HEK293 (cell line): Measurements from ENCODE around the gene SENP1.

Experiments
- HOXD13 ChIP-seq: sonication (generic); formaldehyde crosslinking; IDR thresholded peaks from 2 replicates; pipeline ENCODE4 v1.8.0; 2022; ENCODE audit warnings: missing genetic modification reagents, borderline replicate concordance
- IKZF3 ChIP-seq: fragments of 450-650 bp; IDR thresholded peaks from 2 replicates; pipeline ENCODE4 v1.5.0; 2018; ENCODE audit warnings: missing biosample characterization, mild to moderate bottlenecking, missing genetic modification characterization, moderate library complexity
- KLF7 ChIP-seq: fragments of 450-650 bp; formaldehyde crosslinking; IDR thresholded peaks from 2 replicates; pipeline ENCODE4 v1.5.1; 2016; ENCODE audit warnings: missing biosample characterization, missing genetic modification characterization, borderline replicate concordance
- MYNN ChIP-seq: fragments of 450-650 bp; formaldehyde crosslinking; IDR thresholded peaks from 2 replicates; pipeline ENCODE4 v1.5.1; 2016; ENCODE audit warnings: missing biosample characterization, missing genetic modification characterization, borderline replicate concordance
- OVOL3 ChIP-seq: fragments of 450-650 bp; formaldehyde crosslinking; IDR thresholded peaks from 2 replicates; pipeline ENCODE4 v1.5.1; 2016; ENCODE audit warnings: missing biosample characterization, missing genetic modification characterization
- RBAK ChIP-seq: fragments of 450-650 bp; formaldehyde crosslinking; IDR thresholded peaks from 2 replicates; pipeline ENCODE4 v1.5.1; 2016; ENCODE audit warnings: missing biosample characterization, missing genetic modification characterization
- ZBTB1 ChIP-seq: fragments of 450-650 bp; formaldehyde crosslinking; IDR thresholded peaks from 2 replicates; pipeline ENCODE4 v1.5.1; 2016; ENCODE audit warnings: missing biosample characterization, missing genetic modification characterization
- ZEB2 ChIP-seq: fragments of 450-650 bp; formaldehyde crosslinking; IDR thresholded peaks from 2 replicates; pipeline ENCODE4 v1.5.1; 2016; ENCODE audit warnings: missing biosample characterization, missing genetic modification characterization
- ZNF112 ChIP-seq: fragments of 450-650 bp; formaldehyde crosslinking; IDR thresholded peaks from 2 replicates; pipeline ENCODE4 v1.5.0; 2017; ENCODE audit warnings: missing biosample characterization, missing genetic modification characterization
- ZNF157 ChIP-seq: fragments of 450-650 bp; formaldehyde crosslinking; IDR thresholded peaks from 2 replicates; pipeline ENCODE4 v1.5.1; 2016; ENCODE audit warnings: missing biosample characterization, missing genetic modification characterization
- ZNF473 ChIP-seq: fragments of 450-650 bp; formaldehyde crosslinking; IDR thresholded peaks from 2 replicates; pipeline ENCODE4 v1.5.1; 2017; ENCODE audit warnings: missing biosample characterization, missing genetic modification characterization
- ZNF510 ChIP-seq: fragments of 450-650 bp; formaldehyde crosslinking; IDR thresholded peaks from 2 replicates; pipeline ENCODE4 v1.5.1; 2018; ENCODE audit warnings: mild to moderate bottlenecking, missing genetic modification characterization, missing biosample characterization; ENCODE audit not compliant: insufficient replicate concordance
- ZNF610 ChIP-seq: fragments of 450-650 bp; formaldehyde crosslinking; IDR thresholded peaks from 2 replicates; pipeline ENCODE4 v1.5.1; 2016; ENCODE audit warnings: missing biosample characterization, missing genetic modification characterization, borderline replicate concordance
- ZNF629 ChIP-seq: fragments of 450-650 bp; formaldehyde crosslinking; IDR thresholded peaks from 2 replicates; pipeline ENCODE4 v1.5.1; 2017; ENCODE audit warnings: missing biosample characterization, missing genetic modification characterization
- ZNF830 ChIP-seq: fragments of 450-650 bp; IDR thresholded peaks from 2 replicates; pipeline ENCODE4 v1.5.0; 2018; ENCODE audit warnings: missing biosample characterization, missing genetic modification characterization, low read depth, mild to moderate bottlenecking, moderate library complexity
- TF ChIP-seq, protein P1 (sequence below): fragments of 450-650 bp; formaldehyde crosslinking; IDR thresholded peaks from 2 replicates; pipeline ENCODE4 v1.5.1; 2016; ENCODE audit warnings: missing biosample characterization, missing genetic modification characterization
- TF ChIP-seq, protein P2 (sequence below): fragments of 450-650 bp; formaldehyde crosslinking; conservative IDR thresholded peaks from 2 replicates; pipeline ENCODE4 v1.5.1; 2016; ENCODE audit warnings: low read depth, missing biosample characterization, missing genetic modification characterization
- TF ChIP-seq, protein P3 (sequence below): fragments of 450-650 bp; formaldehyde crosslinking; IDR thresholded peaks from 2 replicates; pipeline ENCODE4 v1.5.1; 2016; ENCODE audit warnings: missing biosample characterization, missing genetic modification characterization
- TF ChIP-seq, protein P4 (sequence below): fragments of 450-650 bp; formaldehyde crosslinking; IDR thresholded peaks from 2 replicates; pipeline ENCODE4 v1.5.1; 2016; ENCODE audit warnings: missing biosample characterization, missing genetic modification characterization
- TF ChIP-seq, protein P5 (sequence below): fragments of 450-650 bp; formaldehyde crosslinking; IDR thresholded peaks from 2 replicates; pipeline ENCODE4 v1.5.1; 2016; ENCODE audit warnings: missing biosample characterization, missing genetic modification characterization, low read depth
- TF ChIP-seq, protein P6 (sequence below): fragments of 450-650 bp; formaldehyde crosslinking; IDR thresholded peaks from 2 replicates; pipeline ENCODE4 v1.5.1; 2016; ENCODE audit warnings: missing biosample characterization, missing genetic modification characterization
- TF ChIP-seq, protein P7 (sequence below): fragments of 450-650 bp; formaldehyde crosslinking; IDR thresholded peaks from 2 replicates; pipeline ENCODE4 v1.5.1; 2017; ENCODE audit warnings: missing biosample characterization, mild to moderate bottlenecking, missing genetic modification characterization, moderate library complexity

SENP1 gene

DNA sequence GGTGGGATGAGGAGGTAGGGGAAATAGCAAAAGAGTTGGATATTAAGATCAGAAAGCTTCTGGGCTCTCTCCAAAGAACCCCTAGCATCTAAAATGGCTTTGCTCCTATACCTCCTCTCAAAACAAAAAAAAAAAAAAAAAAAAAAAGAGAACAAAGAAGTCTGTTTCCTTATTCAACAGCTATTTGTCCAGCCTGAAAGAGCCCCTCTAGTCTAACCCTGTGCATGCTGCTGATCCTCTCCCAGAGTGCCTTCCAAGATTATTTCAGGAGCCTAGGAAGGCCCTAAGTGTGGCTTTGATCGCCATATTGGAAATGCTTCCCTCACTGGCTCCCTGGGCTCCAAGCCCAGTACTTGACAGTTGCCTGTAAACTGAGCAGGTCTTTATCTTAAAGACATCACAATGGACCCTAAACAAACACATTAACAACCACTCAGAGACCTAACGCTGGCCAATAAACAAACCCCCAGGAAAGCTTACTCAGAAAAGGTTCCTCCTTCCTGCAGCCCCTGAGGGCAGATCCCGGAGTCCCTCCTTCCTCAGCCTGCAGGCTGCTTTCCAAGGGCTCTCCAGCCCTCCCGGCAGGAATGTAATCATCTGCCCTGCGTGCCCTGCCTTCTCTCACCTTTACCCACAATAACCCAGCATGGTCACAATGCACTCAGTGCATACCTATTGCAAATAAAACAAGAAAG, 84.2 kb downstream of the SENP1 start (continued):
- TF ChIP-seq, protein P1, sequence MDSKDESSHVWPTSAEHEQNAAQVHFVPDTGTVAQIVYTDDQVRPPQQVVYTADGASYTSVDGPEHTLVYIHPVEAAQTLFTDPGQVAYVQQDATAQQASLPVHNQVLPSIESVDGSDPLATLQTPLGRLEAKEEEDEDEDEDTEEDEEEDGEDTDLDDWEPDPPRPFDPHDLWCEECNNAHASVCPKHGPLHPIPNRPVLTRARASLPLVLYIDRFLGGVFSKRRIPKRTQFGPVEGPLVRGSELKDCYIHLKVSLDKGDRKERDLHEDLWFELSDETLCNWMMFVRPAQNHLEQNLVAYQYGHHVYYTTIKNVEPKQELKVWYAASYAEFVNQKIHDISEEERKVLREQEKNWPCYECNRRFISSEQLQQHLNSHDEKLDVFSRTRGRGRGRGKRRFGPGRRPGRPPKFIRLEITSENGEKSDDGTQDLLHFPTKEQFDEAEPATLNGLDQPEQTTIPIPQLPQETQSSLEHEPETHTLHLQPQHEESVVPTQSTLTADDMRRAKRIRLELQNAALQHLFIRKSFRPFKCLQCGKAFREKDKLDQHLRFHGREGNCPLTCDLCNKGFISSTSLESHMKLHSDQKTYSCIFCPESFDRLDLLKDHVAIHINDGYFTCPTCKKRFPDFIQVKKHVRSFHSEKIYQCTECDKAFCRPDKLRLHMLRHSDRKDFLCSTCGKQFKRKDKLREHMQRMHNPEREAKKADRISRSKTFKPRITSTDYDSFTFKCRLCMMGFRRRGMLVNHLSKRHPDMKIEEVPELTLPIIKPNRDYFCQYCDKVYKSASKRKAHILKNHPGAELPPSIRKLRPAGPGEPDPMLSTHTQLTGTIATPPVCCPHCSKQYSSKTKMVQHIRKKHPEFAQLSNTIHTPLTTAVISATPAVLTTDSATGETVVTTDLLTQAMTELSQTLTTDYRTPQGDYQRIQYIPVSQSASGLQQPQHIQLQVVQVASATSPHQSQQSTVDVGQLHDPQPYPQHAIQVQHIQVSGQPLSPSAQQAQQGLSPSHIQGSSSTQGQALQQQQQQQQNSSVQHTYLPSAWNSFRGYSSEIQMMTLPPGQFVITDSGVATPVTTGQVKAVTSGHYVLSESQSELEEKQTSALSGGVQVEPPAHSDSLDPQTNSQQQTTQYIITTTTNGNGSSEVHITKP: peak; percentile 81
- TF ChIP-seq ZBTB1 (tag by site-specific recombination) (no peak), HOXD13 (peak; percentile 91; the same call in 1 of the 2 replicates), RBAK (tag by site-specific recombination) (no peak), ZNF157 (tag by site-specific recombination) (no peak), IKZF3 (tag by site-specific recombination) (peak; percentile 97), ZNF473 (no peak), ZNF629 (tag by site-specific recombination) (peak; percentile 92), OVOL3 (tag by site-specific recombination) (peak; percentile 90), ZNF112 (tag by site-specific recombination) (no peak), ZEB2 (tag by site-specific recombination) (peak; percentile 84), KLF7 (tag by site-specific recombination) (peak; percentile 64; the same call in 1 of the 2 replicates), ZNF610 (peak; percentile 81), MYNN (no peak), ZNF830 (tag by site-specific recombination) (no peak), ZNF510 (tag by site-specific recombination) (no peak)
- TF ChIP-seq, protein P2, sequence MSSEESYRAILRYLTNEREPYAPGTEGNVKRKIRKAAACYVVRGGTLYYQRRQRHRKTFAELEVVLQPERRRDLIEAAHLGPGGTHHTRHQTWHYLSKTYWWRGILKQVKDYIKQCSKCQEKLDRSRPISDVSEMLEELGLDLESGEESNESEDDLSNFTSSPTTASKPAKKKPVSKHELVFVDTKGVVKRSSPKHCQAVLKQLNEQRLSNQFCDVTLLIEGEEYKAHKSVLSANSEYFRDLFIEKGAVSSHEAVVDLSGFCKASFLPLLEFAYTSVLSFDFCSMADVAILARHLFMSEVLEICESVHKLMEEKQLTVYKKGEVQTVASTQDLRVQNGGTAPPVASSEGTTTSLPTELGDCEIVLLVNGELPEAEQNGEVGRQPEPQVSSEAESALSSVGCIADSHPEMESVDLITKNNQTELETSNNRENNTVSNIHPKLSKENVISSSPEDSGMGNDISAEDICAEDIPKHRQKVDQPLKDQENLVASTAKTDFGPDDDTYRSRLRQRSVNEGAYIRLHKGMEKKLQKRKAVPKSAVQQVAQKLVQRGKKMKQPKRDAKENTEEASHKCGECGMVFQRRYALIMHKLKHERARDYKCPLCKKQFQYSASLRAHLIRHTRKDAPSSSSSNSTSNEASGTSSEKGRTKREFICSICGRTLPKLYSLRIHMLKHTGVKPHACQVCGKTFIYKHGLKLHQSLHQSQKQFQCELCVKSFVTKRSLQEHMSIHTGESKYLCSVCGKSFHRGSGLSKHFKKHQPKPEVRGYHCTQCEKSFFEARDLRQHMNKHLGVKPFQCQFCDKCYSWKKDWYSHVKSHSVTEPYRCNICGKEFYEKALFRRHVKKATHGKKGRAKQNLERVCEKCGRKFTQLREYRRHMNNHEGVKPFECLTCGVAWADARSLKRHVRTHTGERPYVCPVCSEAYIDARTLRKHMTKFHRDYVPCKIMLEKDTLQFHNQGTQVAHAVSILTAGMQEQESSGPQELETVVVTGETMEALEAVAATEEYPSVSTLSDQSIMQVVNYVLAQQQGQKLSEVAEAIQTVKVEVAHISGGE (tag by site-specific recombination): no peak
- TF ChIP-seq, protein P3, sequence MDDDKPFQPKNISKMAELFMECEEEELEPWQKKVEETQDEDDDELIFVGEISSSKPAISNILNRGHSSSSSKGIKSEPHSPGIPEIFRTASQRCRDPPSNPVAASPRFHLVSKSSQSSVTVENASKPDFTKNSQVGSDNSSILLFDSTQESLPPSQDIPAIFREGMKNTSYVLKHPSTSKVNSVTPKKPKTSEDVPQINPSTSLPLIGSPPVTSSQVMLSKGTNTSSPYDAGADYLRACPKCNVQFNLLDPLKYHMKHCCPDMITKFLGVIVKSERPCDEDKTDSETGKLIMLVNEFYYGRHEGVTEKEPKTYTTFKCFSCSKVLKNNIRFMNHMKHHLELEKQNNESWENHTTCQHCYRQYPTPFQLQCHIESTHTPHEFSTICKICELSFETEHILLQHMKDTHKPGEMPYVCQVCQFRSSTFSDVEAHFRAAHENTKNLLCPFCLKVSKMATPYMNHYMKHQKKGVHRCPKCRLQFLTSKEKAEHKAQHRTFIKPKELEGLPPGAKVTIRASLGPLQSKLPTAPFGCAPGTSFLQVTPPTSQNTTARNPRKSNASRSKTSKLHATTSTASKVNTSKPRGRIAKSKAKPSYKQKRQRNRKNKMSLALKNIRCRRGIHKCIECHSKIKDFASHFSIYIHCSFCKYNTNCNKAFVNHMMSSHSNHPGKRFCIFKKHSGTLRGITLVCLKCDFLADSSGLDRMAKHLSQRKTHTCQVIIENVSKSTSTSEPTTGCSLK (tag by site-specific recombination): no peak
- TF ChIP-seq, protein P4, sequence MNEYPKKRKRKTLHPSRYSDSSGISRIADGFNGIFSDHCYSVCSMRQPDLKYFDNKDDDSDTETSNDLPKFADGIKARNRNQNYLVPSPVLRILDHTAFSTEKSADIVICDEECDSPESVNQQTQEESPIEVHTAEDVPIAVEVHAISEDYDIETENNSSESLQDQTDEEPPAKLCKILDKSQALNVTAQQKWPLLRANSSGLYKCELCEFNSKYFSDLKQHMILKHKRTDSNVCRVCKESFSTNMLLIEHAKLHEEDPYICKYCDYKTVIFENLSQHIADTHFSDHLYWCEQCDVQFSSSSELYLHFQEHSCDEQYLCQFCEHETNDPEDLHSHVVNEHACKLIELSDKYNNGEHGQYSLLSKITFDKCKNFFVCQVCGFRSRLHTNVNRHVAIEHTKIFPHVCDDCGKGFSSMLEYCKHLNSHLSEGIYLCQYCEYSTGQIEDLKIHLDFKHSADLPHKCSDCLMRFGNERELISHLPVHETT (tag by site-specific recombination): peak; percentile 93
- TF ChIP-seq, protein P5, sequence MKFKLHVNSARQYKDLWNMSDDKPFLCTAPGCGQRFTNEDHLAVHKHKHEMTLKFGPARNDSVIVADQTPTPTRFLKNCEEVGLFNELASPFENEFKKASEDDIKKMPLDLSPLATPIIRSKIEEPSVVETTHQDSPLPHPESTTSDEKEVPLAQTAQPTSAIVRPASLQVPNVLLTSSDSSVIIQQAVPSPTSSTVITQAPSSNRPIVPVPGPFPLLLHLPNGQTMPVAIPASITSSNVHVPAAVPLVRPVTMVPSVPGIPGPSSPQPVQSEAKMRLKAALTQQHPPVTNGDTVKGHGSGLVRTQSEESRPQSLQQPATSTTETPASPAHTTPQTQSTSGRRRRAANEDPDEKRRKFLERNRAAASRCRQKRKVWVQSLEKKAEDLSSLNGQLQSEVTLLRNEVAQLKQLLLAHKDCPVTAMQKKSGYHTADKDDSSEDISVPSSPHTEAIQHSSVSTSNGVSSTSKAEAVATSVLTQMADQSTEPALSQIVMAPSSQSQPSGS (tag by site-specific recombination): no peak
- TF ChIP-seq, protein P6, sequence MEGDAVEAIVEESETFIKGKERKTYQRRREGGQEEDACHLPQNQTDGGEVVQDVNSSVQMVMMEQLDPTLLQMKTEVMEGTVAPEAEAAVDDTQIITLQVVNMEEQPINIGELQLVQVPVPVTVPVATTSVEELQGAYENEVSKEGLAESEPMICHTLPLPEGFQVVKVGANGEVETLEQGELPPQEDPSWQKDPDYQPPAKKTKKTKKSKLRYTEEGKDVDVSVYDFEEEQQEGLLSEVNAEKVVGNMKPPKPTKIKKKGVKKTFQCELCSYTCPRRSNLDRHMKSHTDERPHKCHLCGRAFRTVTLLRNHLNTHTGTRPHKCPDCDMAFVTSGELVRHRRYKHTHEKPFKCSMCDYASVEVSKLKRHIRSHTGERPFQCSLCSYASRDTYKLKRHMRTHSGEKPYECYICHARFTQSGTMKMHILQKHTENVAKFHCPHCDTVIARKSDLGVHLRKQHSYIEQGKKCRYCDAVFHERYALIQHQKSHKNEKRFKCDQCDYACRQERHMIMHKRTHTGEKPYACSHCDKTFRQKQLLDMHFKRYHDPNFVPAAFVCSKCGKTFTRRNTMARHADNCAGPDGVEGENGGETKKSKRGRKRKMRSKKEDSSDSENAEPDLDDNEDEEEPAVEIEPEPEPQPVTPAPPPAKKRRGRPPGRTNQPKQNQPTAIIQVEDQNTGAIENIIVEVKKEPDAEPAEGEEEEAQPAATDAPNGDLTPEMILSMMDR (tag by site-specific recombination): no peak; the same call in 1 of the 2 replicates
- TF ChIP-seq, protein P7, sequence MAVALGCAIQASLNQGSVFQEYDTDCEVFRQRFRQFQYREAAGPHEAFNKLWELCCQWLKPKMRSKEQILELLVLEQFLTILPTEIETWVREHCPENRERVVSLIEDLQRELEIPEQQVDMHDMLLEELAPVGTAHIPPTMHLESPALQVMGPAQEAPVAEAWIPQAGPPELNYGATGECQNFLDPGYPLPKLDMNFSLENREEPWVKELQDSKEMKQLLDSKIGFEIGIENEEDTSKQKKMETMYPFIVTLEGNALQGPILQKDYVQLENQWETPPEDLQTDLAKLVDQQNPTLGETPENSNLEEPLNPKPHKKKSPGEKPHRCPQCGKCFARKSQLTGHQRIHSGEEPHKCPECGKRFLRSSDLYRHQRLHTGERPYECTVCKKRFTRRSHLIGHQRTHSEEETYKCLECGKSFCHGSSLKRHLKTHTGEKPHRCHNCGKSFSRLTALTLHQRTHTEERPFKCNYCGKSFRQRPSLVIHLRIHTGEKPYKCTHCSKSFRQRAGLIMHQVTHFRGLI (tag by site-specific recombination): peak; percentile 75
